Measurements from ENCODE around the gene HCK.

The HCK gene

GRCh38 chr20:32134026-32134425 is 82.0 kb downstream of the HCK start:
- DNase-seq, result no peak

- DNase-seq, result no peak
Measured at GRCh38 chr20:32135983-32136515, 84.0 kb downstream of the HCK start.

GRCh38 chr20:32138921-32139320 is 86.9 kb downstream of the HCK start:
- DNase-seq, result no peak

- no peak for DNase-seq
Measured at GRCh38 chr20:32139947-32140346, 87.9 kb downstream of the HCK start.

GRCh38 chr20:32140603-32141002 is 88.6 kb downstream of the HCK start:
- DNase-seq, result no peak

- no peak for DNase-seq
Measured at GRCh38 chr20:32141465-32141980, 89.5 kb downstream of the HCK start.

- DNase-seq, result no peak
Measured at GRCh38 chr20:32142088-32142487, 90.0 kb downstream of the HCK start.

GRCh38 chr20:32142991-32143390 is 90.9 kb downstream of the HCK start:
- DNase-seq, result no peak

- no peak for DNase-seq
Measured at GRCh38 chr20:32144898-32145662, 93.0 kb downstream of the HCK start.

GRCh38 chr20:32149566-32150170 is 97.6 kb downstream of the HCK start:
- DNase-seq, result no peak

- DNase-seq, result no peak
Measured at GRCh38 chr20:32150291-32150848, 98.3 kb downstream of the HCK start.

All from NCI-H1417 treated with DMSO at 0.1 percent for 48 hours (cell line).